Mesendoderm (in vitro differentiated cells): ENCODE data around the gene SLC35C1.

Experiments
- DNase-seq: peaks from one replicate; pipeline ENCODE4 v3.0.0; 2013
- H2AK5ac ChIP-seq: 2 replicates; pipeline ENCODE4 v1.6.1; 2013; ENCODE audit warnings: low read length, inconsistent platforms
- H2BK120ac ChIP-seq: 2 replicates; pipeline ENCODE4 v1.6.1; 2013; ENCODE audit warnings: low read depth, mild to moderate bottlenecking, low read length, moderate library complexity, mixed read lengths
- H2BK15ac ChIP-seq: replicated peaks from 2 replicates; pipeline ENCODE4 v1.6.1; 2013; ENCODE audit warnings: low read depth, mild to moderate bottlenecking, moderate library complexity
- H2BK5ac ChIP-seq: 2 replicates; pipeline ENCODE4 v1.6.1; 2013; ENCODE audit warnings: low read length, inconsistent platforms
- H3K18ac ChIP-seq: 2 replicates; pipeline ENCODE4 v1.6.1; 2013; ENCODE audit warnings: mild to moderate bottlenecking, low read length, mixed read lengths
- H3K23ac ChIP-seq: one replicate; pipeline ENCODE4 v1.6.1; 2013; ENCODE audit warnings: low read length
- H3K27ac ChIP-seq: 2 replicates; pipeline ENCODE4 v1.5.1; 2013; ENCODE audit warnings: low read depth, mild to moderate bottlenecking, inconsistent platforms, low read length, moderate library complexity
- H3K27me3 ChIP-seq: 2 replicates; pipeline ENCODE4 v1.6.1; 2013; ENCODE audit warnings: low read length, control low read depth, mild to moderate bottlenecking, inconsistent platforms; ENCODE audit not compliant: insufficient read depth, poor library complexity
- H3K36me3 ChIP-seq: 2 replicates; pipeline ENCODE4 v1.6.1; 2013; ENCODE audit warnings: low read length, inconsistent platforms; ENCODE audit not compliant: control insufficient read depth, insufficient read depth
- H3K4ac ChIP-seq: one replicate; pipeline ENCODE4 v1.6.1; 2013; ENCODE audit warnings: low read depth, mild to moderate bottlenecking, low read length, moderate library complexity
- H3K4me1 ChIP-seq: 2 replicates; pipeline ENCODE4 v1.6.1; 2013; ENCODE audit warnings: low read depth, low read length, inconsistent platforms; ENCODE audit not compliant: control insufficient read depth
- H3K4me2 ChIP-seq: 2 replicates; pipeline ENCODE4 v1.6.1; 2013; ENCODE audit warnings: low read length
- H3K4me3 ChIP-seq: 2 replicates; pipeline ENCODE4 v1.5.1; 2013; ENCODE audit warnings: mild to moderate bottlenecking, low read length
- H3K56ac ChIP-seq: one replicate; pipeline ENCODE4 v1.6.1; 2013; ENCODE audit warnings: low read length
- H3K79me1 ChIP-seq: 2 replicates; pipeline ENCODE4 v1.6.1; 2013; ENCODE audit warnings: low read length, inconsistent platforms
- H3K79me2 ChIP-seq: 2 replicates; pipeline ENCODE4 v1.6.1; 2013; ENCODE audit warnings: mild to moderate bottlenecking, low read length; ENCODE audit not compliant: control insufficient read depth, insufficient read depth
- H3K9ac ChIP-seq: 2 replicates; pipeline ENCODE4 v1.6.1; 2013; ENCODE audit warnings: low read length, inconsistent platforms
- H4K5ac ChIP-seq: one replicate; pipeline ENCODE4 v1.6.1; 2013; ENCODE audit warnings: low read length
- H4K8ac ChIP-seq: one replicate; pipeline ENCODE4 v1.6.1; 2013; ENCODE audit warnings: low read depth, mild to moderate bottlenecking, control low read depth, low read length, moderate library complexity
- WGBS: extraction: QIAGEN DNeasy Blood & Tissue Kit; methylation state at CpG from one replicate; pipeline ENCODE4 v1.1.7; 2013; ENCODE audit warnings: low lambda C conversion rate, missing lambda C conversion rate; ENCODE audit not compliant: insufficient coverage; ENCODE audit errors: extremely low coverage; 5-methylcytosine and 5-hydroxymethylcytosine counted together

Gene SLC35C1

DNA sequence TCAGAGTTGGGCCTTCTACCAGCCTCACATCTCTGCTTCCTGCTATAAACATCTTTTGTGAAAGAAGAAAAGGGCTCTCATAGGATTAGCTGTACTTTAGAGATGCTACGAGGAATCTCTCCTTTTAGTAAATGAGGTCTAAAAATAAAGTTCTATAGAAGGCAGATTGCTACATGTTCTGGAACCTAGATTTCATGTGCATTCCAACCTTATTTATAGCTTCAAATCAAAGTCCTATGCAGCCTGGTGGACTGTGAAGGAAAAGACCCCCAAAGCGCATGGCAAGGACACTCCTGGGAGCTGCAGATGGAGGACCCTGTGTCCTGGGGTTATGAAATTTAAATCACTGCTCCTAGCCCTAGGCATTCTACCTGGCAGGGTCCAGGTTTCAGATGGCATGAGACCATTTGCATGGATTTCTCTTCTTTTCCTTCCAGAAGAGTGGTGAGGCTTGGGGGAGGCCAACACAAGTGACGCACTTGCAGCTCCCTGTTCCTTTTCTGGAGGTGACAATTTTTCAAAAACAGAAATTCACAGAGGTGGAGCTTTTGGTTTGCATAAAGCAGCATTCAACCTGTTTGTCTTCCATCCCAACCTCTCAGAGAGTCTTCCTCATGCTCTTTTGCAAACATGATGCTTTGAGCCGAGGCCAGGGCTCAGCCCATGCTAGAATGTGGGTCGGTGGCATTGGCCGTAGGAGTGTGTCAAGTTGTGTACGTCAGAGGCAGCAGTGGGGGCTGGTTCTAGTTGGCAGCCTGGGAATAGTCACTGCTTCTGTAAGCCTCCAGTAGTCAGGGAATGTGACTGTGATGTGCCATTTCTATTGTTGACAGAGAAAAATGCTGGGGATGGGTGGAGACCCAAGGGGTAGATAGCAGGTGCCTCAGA, 48.6 kb downstream of the SLC35C1 start:
- H2AK5ac ChIP-seq = no peak overlapping the region
- H2BK5ac ChIP-seq = no peak overlapping the region
- H3K36me3 ChIP-seq = no peaks in the 10 kb centered on the region
- H3K27ac ChIP-seq = no peak overlapping the region
- H2BK120ac ChIP-seq = no peak overlapping the region
- H3K79me1 ChIP-seq = peaks cover 4% of the 10 kb centered on the region
- H3K4me2 ChIP-seq = no peak overlapping the region
- no peaks in the 10 kb centered on the region for H3K27me3 ChIP-seq
- DNase-seq = no peak
- H3K56ac ChIP-seq = no peak overlapping the region
- no peak overlapping the region for H3K9ac ChIP-seq
- no peak overlapping the region for H3K18ac ChIP-seq
- no peak overlapping the region for H4K5ac ChIP-seq
- H3K4me1 ChIP-seq = peaks cover 2% of the 10 kb centered on the region
- no peak overlapping the region for H3K23ac ChIP-seq
- H2BK15ac ChIP-seq = no peak overlapping the region
- no peak overlapping the region for H3K4ac ChIP-seq
- H3K79me2 ChIP-seq = peaks cover 1% of the 10 kb centered on the region
- no CpG with 5 or more reads among the region's 7 CpGs for WGBS
- H3K4me3 ChIP-seq = no peak overlapping the region
- H4K8ac ChIP-seq = no peak overlapping the region

DNA sequence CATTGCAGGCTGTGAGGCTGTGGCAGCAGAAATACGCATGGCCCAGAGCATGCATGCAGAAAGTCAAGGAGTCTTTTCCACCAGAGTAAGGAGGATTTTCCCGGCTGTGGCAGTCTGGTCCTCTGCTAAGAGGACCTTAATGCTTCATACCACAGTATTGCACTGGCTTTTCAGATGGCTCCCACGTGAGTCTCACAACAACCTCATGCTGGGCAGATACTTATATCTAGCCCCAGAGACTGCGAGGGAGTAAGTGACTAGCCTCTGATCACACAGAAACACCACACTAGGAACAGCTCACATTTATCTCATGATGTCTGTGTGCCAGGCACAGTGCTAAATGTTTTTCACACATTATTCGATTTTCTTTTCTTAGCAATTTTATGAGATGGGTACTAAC, 50.4 kb downstream of the SLC35C1 start:
- H2BK5ac ChIP-seq = no peak overlapping the region
- H3K4me3 ChIP-seq = no peak overlapping the region
- H3K18ac ChIP-seq = no peak overlapping the region
- no peak overlapping the region for H3K4me2 ChIP-seq
- H3K27ac ChIP-seq = no peak overlapping the region
- H3K27me3 ChIP-seq = no peaks in the 10 kb centered on the region
- no peak overlapping the region for H2AK5ac ChIP-seq
- H3K36me3 ChIP-seq = no peaks in the 10 kb centered on the region
- H4K8ac ChIP-seq = no peak overlapping the region
- no peak overlapping the region for H2BK15ac ChIP-seq
- H4K5ac ChIP-seq = no peak overlapping the region
- H3K79me1 ChIP-seq = no peaks in the 10 kb centered on the region
- DNase-seq = no peak
- H3K79me2 ChIP-seq = peaks cover 1% of the 10 kb centered on the region
- peaks cover 5% of the 10 kb centered on the region for H3K4me1 ChIP-seq
- no peak overlapping the region for H2BK120ac ChIP-seq
- WGBS = no CpG with 5 or more reads among the region's 5 CpGs
- H3K4ac ChIP-seq = no peak overlapping the region
- H3K23ac ChIP-seq = no peak overlapping the region
- H3K56ac ChIP-seq = no peak overlapping the region
- no peak overlapping the region for H3K9ac ChIP-seq

DNA sequence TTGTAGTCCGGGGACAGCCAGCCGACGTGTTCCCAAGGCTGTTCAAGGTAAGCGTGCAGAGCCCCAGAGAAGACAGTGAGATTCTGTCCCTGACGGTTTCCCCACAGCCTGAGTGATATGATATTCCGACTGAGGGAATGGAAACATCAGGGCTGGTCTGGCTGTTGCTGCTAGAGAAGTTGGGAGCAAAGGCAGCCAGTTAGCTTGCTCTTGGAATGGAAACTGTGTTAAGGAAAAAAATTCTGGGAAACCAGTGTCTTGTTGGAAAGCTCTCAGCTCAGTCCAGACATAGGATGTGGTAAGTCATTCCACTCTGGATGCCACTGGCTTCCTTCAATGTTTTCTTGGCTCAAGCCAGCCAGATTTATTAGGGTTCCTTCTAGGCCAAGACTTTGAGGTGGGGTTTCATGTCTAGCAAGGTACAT, 51.1 kb downstream of the SLC35C1 start:
- Histone ChIP-seq H2BK5ac (no peak overlapping the region), H2AK5ac (no peak overlapping the region), H3K79me2 (peaks cover 1% of the 10 kb centered on the region), H3K9ac (no peak overlapping the region), H3K4me3 (no peak overlapping the region), H2BK15ac (no peak overlapping the region), H3K4me1 (peaks cover 5% of the 10 kb centered on the region), H3K4ac (no peak overlapping the region), H3K27me3 (no peaks in the 10 kb centered on the region), H4K8ac (no peak overlapping the region), H4K5ac (no peak overlapping the region), H3K36me3 (no peaks in the 10 kb centered on the region), H3K56ac (no peak overlapping the region), H3K79me1 (no peaks in the 10 kb centered on the region), H3K4me2 (no peak overlapping the region), H3K23ac (no peak overlapping the region), H2BK120ac (no peak overlapping the region), H3K27ac (no peak overlapping the region), H3K18ac (no peak overlapping the region)
- WGBS = no CpG with 5 or more reads among the region's 6 CpGs
- no peak for DNase-seq

DNA sequence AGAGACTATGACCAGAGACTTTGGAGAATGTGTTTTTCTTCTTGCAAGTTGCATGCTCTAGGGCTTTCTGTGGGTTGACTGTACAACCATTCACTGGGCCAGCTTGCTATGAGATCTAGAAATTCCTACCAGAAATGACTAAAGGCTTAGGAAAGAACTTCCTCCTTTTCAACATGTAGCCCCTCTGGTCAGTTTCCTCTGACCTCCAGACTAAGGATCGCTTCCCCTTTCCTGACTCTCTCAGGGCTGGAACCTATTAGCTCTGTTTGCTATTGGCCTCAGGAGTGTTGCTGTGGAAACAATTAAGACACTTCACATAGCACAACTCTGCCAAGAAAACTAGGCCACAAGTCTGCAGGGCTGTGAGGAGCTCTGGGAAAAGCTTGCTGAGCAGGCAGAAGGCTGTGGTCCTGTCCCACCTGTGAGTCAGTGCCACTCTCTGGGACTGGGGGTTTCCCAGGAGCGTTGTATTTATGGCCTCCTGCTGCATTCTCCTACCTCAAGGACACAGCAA, 53.1 kb downstream of the SLC35C1 start:
- no peak overlapping the region for H3K23ac ChIP-seq
- no peak overlapping the region for H3K9ac ChIP-seq
- no peak for DNase-seq
- H2BK15ac ChIP-seq = no peak overlapping the region
- H3K4ac ChIP-seq = no peak overlapping the region
- H4K8ac ChIP-seq = no peak overlapping the region
- H3K56ac ChIP-seq = no peak overlapping the region
- WGBS = no CpG with 5 or more reads among the region's 2 CpGs
- no peaks in the 10 kb centered on the region for H3K79me1 ChIP-seq
- H2BK5ac ChIP-seq = no peak overlapping the region
- no peaks in the 10 kb centered on the region for H3K27me3 ChIP-seq
- peaks cover 1% of the 10 kb centered on the region for H3K36me3 ChIP-seq
- no peak overlapping the region for H3K4me3 ChIP-seq
- H2AK5ac ChIP-seq = no peak overlapping the region
- peaks cover 1% of the 10 kb centered on the region for H3K79me2 ChIP-seq
- H4K5ac ChIP-seq = no peak overlapping the region
- peaks cover 5% of the 10 kb centered on the region for H3K4me1 ChIP-seq
- no peak overlapping the region for H3K4me2 ChIP-seq
- no peak overlapping the region for H3K18ac ChIP-seq
- H3K27ac ChIP-seq = no peak overlapping the region
- no peak overlapping the region for H2BK120ac ChIP-seq

DNA sequence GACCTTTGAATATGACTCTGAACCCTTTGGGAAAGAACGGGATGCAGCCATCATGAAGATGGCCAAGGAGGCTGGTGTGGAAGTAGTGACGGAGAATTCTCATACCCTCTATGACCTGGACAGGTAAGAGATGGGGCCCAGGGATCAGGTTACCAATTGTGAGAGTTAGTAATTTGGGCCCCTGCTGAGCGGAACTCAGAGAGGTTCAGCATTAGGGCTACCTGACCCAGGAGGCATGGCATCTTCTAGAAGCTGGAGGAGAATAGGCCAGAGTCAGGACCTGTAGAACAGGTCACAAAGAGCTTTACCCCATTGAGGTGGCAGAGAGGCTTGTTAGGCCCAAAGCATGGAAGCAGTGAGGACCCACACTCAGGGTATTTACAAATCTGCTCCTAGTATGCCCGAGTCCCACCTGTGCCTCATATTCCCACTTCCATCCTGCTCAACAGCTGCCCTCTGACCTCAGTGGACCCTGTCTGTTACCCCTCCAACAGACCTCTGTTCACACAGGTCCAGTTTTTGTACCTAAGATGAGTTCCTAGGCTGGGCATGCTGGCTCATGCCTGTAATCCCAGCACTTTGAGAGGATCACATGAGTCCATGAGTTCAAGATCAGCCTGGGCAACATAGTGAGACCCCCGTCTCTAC, 53.9 kb downstream of the SLC35C1 start:
- Histone ChIP-seq H3K9ac (no peak overlapping the region), H3K4me3 (no peak overlapping the region), H3K4me2 (no peak overlapping the region), H3K4me1 (peaks cover 5% of the 10 kb centered on the region), H3K79me1 (no peaks in the 10 kb centered on the region), H3K79me2 (peaks cover under 1% of the 10 kb centered on the region), H3K56ac (no peak overlapping the region), H4K8ac (no peak overlapping the region), H2BK120ac (no peak overlapping the region), H3K27me3 (no peaks in the 10 kb centered on the region), H2BK5ac (no peak overlapping the region), H3K18ac (no peak overlapping the region), H3K27ac (no peak overlapping the region), H3K23ac (no peak overlapping the region), H2BK15ac (no peak overlapping the region), H3K4ac (no peak overlapping the region), H2AK5ac (no peak overlapping the region), H3K36me3 (peaks cover 4% of the 10 kb centered on the region), H4K5ac (no peak overlapping the region)
- no peak for DNase-seq
- no CpG with 5 or more reads among the region's 5 CpGs for WGBS
